NCI-H2107 (cell line): ENCODE results near the gene DKKL1.
"Not testable (repeated sequence)": the region's sequence is repeated elsewhere in the genome, so short reads cannot be mapped to it uniquely, and the experiment has no call there.

Experiments
- DNase-seq: peaks from one replicate; lab custom pipeline; 2025; lab: John Stamatoyannopoulos, UW

The DKKL1 gene

GRCh38 chr19:49362048-49362928, 1.4 kb upstream of the DKKL1 start, which contains the start of gene TEAD2:
TSS of gene TEAD2 (minus strand) at chr19:49362416. CDS start at chr19:49360075, 2,341 bp downstream.
- no peak for DNase-seq

- no peak for DNase-seq
Measured at GRCh38 chr19:49362929-49363267, 779 bp upstream of the DKKL1 start.

- no peak for DNase-seq
Measured at GRCh38 chr19:49364083-49364737, 533 bp downstream of the DKKL1 start.

- no peak for DNase-seq
Measured at GRCh38 chr19:49366110-49366509, 2.4 kb downstream of the DKKL1 start.

GRCh38 chr19:49368711-49369358, 5.2 kb downstream of the DKKL1 start:
- DNase-seq, result no peak

- DNase-seq, result no peak
Measured at GRCh38 chr19:49371184-49371583, 7.5 kb downstream of the DKKL1 start.

GRCh38 chr19:49373174-49373573, 9.5 kb downstream of the DKKL1 start:
- not testable (repeated sequence) for DNase-seq

- DNase-seq, result no peak
Measured at GRCh38 chr19:49374665-49375434, 11.2 kb downstream of the DKKL1 start.

GRCh38 chr19:49378512-49378911, 14.8 kb downstream of the DKKL1 start:
- DNase-seq, result no peak

- no peak for DNase-seq
Measured at GRCh38 chr19:49380391-49380790, 16.7 kb downstream of the DKKL1 start.

- no peak for DNase-seq
Measured at GRCh38 chr19:49382639-49383038, 19.0 kb downstream of the DKKL1 start.

- no peak for DNase-seq
Measured at GRCh38 chr19:49383599-49383998, 19.9 kb downstream of the DKKL1 start.

GRCh38 chr19:49387936-49388372, 24.3 kb downstream of the DKKL1 start, which contains the start of gene KASH5:
TSS of gene KASH5 (plus strand) at chr19:49388249. CDS start at chr19:49390884, 2,635 bp downstream.
- no peak for DNase-seq

GRCh38 chr19:49389406-49389805, 25.7 kb downstream of the DKKL1 start:
- DNase-seq, result no peak

- DNase-seq, result no peak
Measured at GRCh38 chr19:49390131-49390928, 26.7 kb downstream of the DKKL1 start.

GRCh38 chr19:49390929-49391359, 27.3 kb downstream of the DKKL1 start:
- no peak for DNase-seq

GRCh38 chr19:49391581-49392399, 28.1 kb downstream of the DKKL1 start:
- peak; percentile 67 for DNase-seq

- DNase-seq, result no peak
Measured at GRCh38 chr19:49393881-49394280, 30.2 kb downstream of the DKKL1 start.

GRCh38 chr19:49395581-49396407, 32.1 kb downstream of the DKKL1 start:
- DNase-seq, result no peak
